Esophagus muscularis mucosa (tissue), 3 donors: ENCODE measurements around the gene CNOT4.

Experiments used
- POLR2AphosphoS5 ChIP-seq, 2 donors: sonication (generic); formaldehyde crosslinking; IDR thresholded peaks; one replicate each; pipeline ENCODE4 v1.6.1; 2017; ENCODE audit warnings: antibody characterized with exemption in 2 of 2
- TF ChIP-seq, protein P1 (sequence below), 3 experiments: fragments of 200-600 bp in 2 of 3; fragments of 450-650 bp in 1 of 3; sonication (generic) in 2 of 3; IDR thresholded peaks; one replicate each; pipeline ENCODE4 v1.5.1; 2017 to 2019; ENCODE audit warnings: antibody characterized with exemption in 3 of 3, mild to moderate bottlenecking in 2 of 3, moderate library complexity in 1 of 3

- TF ChIP-seq, protein P1, sequence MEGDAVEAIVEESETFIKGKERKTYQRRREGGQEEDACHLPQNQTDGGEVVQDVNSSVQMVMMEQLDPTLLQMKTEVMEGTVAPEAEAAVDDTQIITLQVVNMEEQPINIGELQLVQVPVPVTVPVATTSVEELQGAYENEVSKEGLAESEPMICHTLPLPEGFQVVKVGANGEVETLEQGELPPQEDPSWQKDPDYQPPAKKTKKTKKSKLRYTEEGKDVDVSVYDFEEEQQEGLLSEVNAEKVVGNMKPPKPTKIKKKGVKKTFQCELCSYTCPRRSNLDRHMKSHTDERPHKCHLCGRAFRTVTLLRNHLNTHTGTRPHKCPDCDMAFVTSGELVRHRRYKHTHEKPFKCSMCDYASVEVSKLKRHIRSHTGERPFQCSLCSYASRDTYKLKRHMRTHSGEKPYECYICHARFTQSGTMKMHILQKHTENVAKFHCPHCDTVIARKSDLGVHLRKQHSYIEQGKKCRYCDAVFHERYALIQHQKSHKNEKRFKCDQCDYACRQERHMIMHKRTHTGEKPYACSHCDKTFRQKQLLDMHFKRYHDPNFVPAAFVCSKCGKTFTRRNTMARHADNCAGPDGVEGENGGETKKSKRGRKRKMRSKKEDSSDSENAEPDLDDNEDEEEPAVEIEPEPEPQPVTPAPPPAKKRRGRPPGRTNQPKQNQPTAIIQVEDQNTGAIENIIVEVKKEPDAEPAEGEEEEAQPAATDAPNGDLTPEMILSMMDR (IDR thresholded peaks at IDR 0.05) = no peak
- no peak for TF ChIP-seq POLR2AphosphoS5 (IDR thresholded peaks at IDR 0.05)
Observed at GRCh38 chr7:135492151-135492550, 17.8 kb downstream of the CNOT4 start.
